Dendritic cell treated with granulocyte-macrophage colony-stimulating factor and Interleukin-4, amounts not matched to agents 40 ng/mL and 50 ng/mL, for 4 days (primary cell): ENCODE data around the gene NDFIP1.
"Not testable (repeated sequence)": the region's sequence is repeated elsewhere in the genome, so short reads cannot be mapped to it uniquely, and the experiment has no call there.

ENCODE experiments used
- H3K27ac Mint-ChIP-seq: one replicate; pipeline ENCODE4 v1.8.0; 2022; ENCODE audit warnings: mild to moderate bottlenecking, mixed read lengths
- H3K27me3 Mint-ChIP-seq: one replicate; pipeline ENCODE4 v1.8.0; 2022; ENCODE audit warnings: mild to moderate bottlenecking, mixed read lengths
- H3K36me3 Mint-ChIP-seq: one replicate; pipeline ENCODE4 v1.8.0; 2022; ENCODE audit warnings: low read depth, mixed read lengths
- H3K4me1 Mint-ChIP-seq: one replicate; pipeline ENCODE4 v1.8.0; 2022; ENCODE audit warnings: low read depth, mixed read lengths
- H3K4me3 Mint-ChIP-seq: one replicate; pipeline ENCODE4 v1.8.0; 2022; ENCODE audit warnings: mild to moderate bottlenecking, moderate library complexity, mixed read lengths
- H3K9me3 Mint-ChIP-seq: one replicate; pipeline ENCODE4 v1.8.0; 2022; ENCODE audit warnings: mixed read lengths
- intact Hi-C: fragments of 100-400 bp; cut with micrococcal nuclease; formaldehyde crosslinking; loops from one replicate; pipeline ENCODE4 v1.15.0; 2022

Gene NDFIP1

DNA sequence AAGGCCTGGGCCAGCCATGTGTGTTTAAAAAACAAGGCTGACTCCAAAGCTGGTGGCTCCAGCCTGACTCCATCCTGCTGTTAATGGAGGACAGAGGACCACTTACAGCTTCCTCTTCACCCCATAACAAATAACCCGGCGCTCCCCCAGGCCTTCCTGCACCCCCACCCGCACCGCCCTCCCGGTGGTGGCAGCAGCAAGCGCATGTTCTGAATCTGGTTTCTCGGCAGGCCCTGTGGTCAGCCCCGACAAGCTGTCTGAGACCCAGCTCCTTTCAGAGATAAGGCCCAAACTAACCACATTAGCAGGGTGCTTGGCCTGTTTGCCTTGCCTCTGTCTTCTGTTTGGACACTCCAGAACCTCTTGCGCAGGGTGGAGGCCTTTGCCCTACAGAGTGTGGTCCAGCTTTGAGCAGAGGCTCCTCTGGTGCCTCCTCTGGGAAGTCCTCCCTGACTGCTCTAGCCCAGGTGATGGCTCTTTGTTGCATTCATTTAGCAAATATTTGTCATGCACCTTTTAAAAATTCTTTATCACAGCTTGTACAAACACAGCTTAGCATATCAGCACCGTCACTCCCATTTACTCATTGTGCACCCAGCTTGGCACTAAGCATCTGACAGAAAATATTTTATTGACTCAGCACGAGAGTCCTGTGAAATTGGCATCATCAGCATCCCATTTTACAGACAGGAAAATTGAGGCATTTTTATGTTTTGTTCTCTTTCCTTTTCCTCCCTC is 78.4 kb downstream of the NDFIP1 start:
- no peaks in the 10 kb centered on the region for H3K9me3 Mint-ChIP-seq
- peaks cover 6% of the 10 kb centered on the region for H3K4me1 Mint-ChIP-seq
- H3K27ac Mint-ChIP-seq, result no peak overlapping the region
- intact Hi-C loops, result no loop called here
- H3K36me3 Mint-ChIP-seq, result no peaks in the 10 kb centered on the region
- peaks cover 20% of the 10 kb centered on the region for H3K27me3 Mint-ChIP-seq
- H3K4me3 Mint-ChIP-seq, result no peak overlapping the region

GRCh38 chr5:142188691-142189090 is 80.1 kb downstream of the NDFIP1 start:
- intact Hi-C loops, H3K4me3 Mint-ChIP-seq, H3K9me3 Mint-ChIP-seq, H3K36me3 Mint-ChIP-seq, H3K4me1 Mint-ChIP-seq, H3K27ac Mint-ChIP-seq: not testable (repeated sequence)
- H3K27me3 Mint-ChIP-seq, result peaks cover 20% of the 10 kb centered on the region

DNA sequence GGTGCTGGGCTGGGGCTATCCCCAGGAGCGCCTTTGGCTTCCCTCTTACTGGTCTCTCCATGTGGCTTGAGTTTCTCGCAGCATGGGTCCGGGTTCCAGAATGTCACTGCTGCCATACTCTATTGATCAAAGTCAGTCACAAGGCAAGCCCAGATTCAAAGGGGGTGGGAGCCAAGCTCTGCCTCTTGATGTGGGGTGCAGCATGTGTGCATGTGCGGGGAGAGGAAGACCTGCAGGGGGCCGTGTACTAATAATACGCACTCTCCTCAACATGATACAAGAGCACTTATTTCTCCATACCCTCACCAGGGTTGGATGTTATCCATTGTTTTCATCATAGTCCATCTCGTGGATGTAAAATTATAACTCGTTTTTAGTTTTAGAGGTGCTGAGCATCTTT is 81.2 kb downstream of the NDFIP1 start:
- H3K4me1 Mint-ChIP-seq, result peaks cover 6% of the 10 kb centered on the region
- H3K4me3 Mint-ChIP-seq, result no peak overlapping the region
- no peak overlapping the region for H3K27ac Mint-ChIP-seq
- H3K27me3 Mint-ChIP-seq, result peaks cover 18% of the 10 kb centered on the region
- H3K36me3 Mint-ChIP-seq, result no peaks in the 10 kb centered on the region
- intact Hi-C loops, result no loop called here
- H3K9me3 Mint-ChIP-seq, result no peaks in the 10 kb centered on the region

DNA sequence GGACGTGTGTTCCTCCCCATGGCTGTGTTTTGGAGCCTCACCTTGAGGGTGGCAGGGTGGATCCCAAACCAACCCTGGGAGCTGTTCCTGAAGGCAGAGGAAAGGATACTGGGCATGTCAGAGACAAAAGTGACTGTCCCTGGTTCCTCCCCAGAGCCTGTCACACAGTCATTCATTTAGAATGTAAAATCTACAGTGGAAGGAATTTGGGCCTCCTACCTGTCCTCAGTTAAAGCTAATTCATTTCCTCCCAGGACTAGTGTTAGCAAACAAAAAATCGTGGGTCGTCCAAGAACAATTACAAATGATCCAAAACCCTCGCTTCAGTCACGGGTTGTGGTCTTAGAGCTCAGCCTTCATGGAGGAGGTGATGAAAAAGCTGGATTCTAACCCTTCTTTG is 83.2 kb downstream of the NDFIP1 start:
- H3K9me3 Mint-ChIP-seq, result no peaks in the 10 kb centered on the region
- intact Hi-C loops, result no loop called here
- peaks cover 15% of the 10 kb centered on the region for H3K27me3 Mint-ChIP-seq
- H3K4me1 Mint-ChIP-seq, result peaks cover 6% of the 10 kb centered on the region
- H3K4me3 Mint-ChIP-seq, result no peak overlapping the region
- H3K27ac Mint-ChIP-seq, result no peak overlapping the region
- H3K36me3 Mint-ChIP-seq, result no peaks in the 10 kb centered on the region

DNA sequence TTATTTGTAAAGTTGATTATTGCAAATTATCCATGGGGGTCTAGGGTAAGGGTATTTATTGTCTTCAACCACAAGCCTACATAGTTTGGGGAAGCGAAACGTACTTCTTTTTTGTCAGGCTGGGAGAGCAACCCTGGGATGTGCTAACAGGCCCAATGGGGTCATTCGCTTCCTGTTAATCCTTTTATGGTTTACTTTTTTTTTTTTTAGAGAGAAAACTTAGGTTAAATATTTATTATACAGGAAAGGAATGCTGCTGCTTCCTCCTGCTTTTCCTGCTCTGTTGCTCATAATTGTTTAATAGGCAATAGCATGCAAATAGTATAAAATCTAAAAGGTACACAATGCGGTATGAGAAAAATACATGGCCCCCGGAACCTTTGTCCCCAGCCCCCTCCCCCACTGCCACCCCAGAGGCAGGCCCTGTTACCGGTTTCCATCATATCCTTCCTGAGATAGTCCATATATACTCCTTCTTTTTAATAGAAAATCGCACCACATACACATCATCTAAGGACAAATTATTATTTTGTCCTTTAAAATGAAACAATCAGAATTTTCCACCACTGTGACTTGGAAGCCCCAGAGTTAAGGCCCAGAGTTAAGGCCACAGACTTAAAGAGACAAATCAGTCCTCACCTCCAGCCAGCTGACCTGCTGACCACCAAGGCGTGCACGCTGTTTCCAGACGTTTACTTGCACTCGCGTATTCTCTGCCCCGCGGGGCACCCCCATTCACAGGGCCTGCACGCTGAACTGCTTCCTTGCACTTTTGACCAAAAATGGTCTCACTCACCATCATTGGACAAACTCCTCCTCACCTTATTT is 83.9 kb downstream of the NDFIP1 start:
- Mint-ChIP-seq H3K4me3 (no peak overlapping the region), H3K27ac (no peak overlapping the region), H3K9me3 (no peaks in the 10 kb centered on the region), H3K27me3 (peaks cover 10% of the 10 kb centered on the region), H3K36me3 (no peaks in the 10 kb centered on the region), H3K4me1 (peaks cover 6% of the 10 kb centered on the region)
- intact Hi-C loops, result no loop called here

DNA sequence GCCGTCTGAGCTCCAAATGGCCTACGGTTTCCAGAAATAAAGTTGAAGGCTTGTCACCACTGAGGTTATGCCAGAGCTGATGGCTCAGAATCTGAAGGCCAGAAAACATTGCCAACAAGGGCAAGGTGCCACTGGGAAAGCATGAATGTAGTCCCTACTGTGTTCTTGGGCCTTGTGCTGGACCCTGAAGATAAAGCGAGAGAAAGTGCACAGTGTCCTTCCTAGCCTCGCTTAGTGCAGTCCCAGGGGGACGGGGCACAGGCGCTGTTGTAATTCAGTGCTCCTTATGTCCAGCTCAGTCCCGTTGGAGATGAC is 84.5 kb downstream of the NDFIP1 start:
- H3K4me1 Mint-ChIP-seq, result peaks cover 6% of the 10 kb centered on the region
- no peaks in the 10 kb centered on the region for H3K9me3 Mint-ChIP-seq
- no peaks in the 10 kb centered on the region for H3K36me3 Mint-ChIP-seq
- intact Hi-C loops, result no loop called here
- H3K27me3 Mint-ChIP-seq, result peaks cover 8% of the 10 kb centered on the region
- H3K27ac Mint-ChIP-seq, result no peak overlapping the region
- no peak overlapping the region for H3K4me3 Mint-ChIP-seq

- Mint-ChIP-seq H3K9me3 (no peaks in the 10 kb centered on the region), H3K27me3 (peaks cover 11% of the 10 kb centered on the region), H3K4me1 (no peaks in the 10 kb centered on the region), H3K27ac (no peak overlapping the region), H3K4me3 (no peak overlapping the region), H3K36me3 (no peaks in the 10 kb centered on the region)
- intact Hi-C loops, result no loop called here
Observed at GRCh38 chr5:142197098-142197497, 88.5 kb downstream of the NDFIP1 start.

DNA sequence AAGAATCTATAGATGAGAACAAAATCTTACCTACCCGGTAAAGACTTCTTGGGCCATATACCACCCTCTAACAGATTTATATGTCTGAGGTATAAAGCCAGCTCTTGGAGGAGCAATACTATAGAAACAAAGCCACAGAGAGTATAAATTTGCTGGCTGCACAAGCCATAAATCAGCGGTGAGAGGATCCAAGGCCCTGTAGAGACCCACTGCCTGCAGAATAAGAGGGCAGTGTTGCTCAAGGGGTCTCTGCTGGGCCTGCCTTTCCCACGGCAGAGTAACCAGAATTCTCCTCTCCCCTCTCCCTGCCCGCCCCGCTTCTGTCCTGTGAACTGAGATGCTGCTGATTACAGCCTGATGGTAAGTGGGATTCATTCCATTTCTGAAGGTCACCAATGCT is 89.2 kb downstream of the NDFIP1 start:
- H3K27ac Mint-ChIP-seq, result no peak overlapping the region
- intact Hi-C loops, result no loop called here
- no peak overlapping the region for H3K4me3 Mint-ChIP-seq
- H3K27me3 Mint-ChIP-seq, result peaks cover 13% of the 10 kb centered on the region
- H3K4me1 Mint-ChIP-seq, result no peaks in the 10 kb centered on the region
- no peaks in the 10 kb centered on the region for H3K9me3 Mint-ChIP-seq
- H3K36me3 Mint-ChIP-seq, result no peaks in the 10 kb centered on the region

DNA sequence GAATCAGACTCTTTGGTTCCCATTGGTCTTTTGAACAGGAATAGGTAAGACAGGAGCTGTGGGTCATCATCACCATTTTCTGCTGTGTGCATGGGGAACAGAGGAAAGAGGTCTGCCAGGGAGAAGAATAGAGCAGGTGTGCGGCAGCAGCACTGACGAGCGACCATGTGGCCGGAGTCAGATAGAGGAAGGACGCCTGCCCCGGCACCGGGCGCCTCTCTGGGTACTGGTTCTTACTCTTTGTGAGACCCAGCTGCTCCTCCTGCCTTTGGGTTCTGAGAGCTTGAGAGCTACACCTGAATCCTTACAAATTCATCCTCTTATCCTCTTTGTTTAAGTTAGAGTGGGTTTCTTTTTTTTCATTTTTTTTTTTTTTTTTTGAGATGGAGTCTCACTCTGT is 90.8 kb downstream of the NDFIP1 start:
- Mint-ChIP-seq H3K27me3 (peaks cover 24% of the 10 kb centered on the region), H3K27ac (no peak overlapping the region), H3K4me3 (no peak overlapping the region), H3K4me1 (no peaks in the 10 kb centered on the region), H3K9me3 (no peaks in the 10 kb centered on the region), H3K36me3 (no peaks in the 10 kb centered on the region)
- intact Hi-C loops, result no loop called here

DNA sequence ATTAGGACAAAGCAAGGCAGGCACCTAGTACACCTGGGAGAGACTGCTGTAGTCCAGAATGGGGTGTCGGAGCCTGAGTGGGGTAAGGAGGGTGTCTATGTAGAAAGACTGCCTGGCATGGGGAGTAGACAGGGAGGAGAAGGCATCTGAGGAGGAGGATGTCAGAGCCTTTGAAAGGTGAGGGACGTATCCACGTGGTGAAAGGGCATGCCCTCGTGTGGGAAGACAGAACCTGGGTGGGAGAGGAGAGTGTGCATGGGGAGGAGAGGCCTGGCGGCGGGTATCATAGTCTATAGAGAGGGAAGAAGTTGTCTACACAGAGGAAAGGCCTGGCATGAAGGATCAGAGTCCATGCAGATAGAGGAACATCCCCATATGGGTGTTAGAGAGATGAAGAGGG is 91.8 kb downstream of the NDFIP1 start:
- intact Hi-C loops, result no loop called here
- Mint-ChIP-seq H3K36me3 (no peaks in the 10 kb centered on the region), H3K4me3 (no peak overlapping the region), H3K9me3 (no peaks in the 10 kb centered on the region), H3K4me1 (no peaks in the 10 kb centered on the region), H3K27ac (no peak overlapping the region), H3K27me3 (peaks cover 31% of the 10 kb centered on the region)

GRCh38 chr5:142201471-142201887 is 92.9 kb downstream of the NDFIP1 start:
- Mint-ChIP-seq H3K9me3 (no peaks in the 10 kb centered on the region), H3K4me1 (no peaks in the 10 kb centered on the region), H3K4me3 (no peak overlapping the region), H3K27ac (no peak overlapping the region), H3K27me3 (peaks cover 31% of the 10 kb centered on the region), H3K36me3 (no peaks in the 10 kb centered on the region)
- intact Hi-C loops, result no loop called here

DNA sequence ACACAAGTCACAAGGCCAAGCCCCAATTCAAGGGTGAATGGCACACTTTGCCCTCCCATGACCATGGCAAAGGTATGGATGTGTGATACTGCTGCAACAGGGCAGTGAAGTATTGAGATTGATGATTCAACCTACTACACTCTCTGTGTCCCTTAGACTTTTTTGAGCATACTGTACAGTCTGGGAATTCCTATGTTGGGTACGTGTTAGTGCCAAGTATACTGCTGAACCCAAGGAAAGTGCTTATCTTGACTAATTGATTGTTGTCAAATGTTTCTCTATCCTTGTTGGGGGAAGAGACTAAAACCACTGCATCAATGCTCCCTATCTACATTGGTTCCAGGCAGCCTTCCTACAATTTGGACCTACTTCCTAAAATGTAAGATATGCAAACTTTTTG is 93.7 kb downstream of the NDFIP1 start:
- no peak overlapping the region for H3K4me3 Mint-ChIP-seq
- intact Hi-C loops, result no loop called here
- H3K36me3 Mint-ChIP-seq, result no peaks in the 10 kb centered on the region
- no peaks in the 10 kb centered on the region for H3K9me3 Mint-ChIP-seq
- peaks cover 33% of the 10 kb centered on the region for H3K27me3 Mint-ChIP-seq
- H3K27ac Mint-ChIP-seq, result no peak overlapping the region
- H3K4me1 Mint-ChIP-seq, result no peaks in the 10 kb centered on the region
